NCI-H2227 (cell line): ENCODE measurements around the gene SLC2A13.
A peak's percentile ranks its signal among the peaks of the same experiment; 100 is the strongest.
"Not testable (repeated sequence)": the region's sequence is repeated elsewhere in the genome, so short reads cannot be mapped to it uniquely, and the experiment has no call there.

Experiments used
- DNase-seq: peaks from one replicate; lab custom pipeline; 2025; ENCODE audit not compliant: unreplicated experiment; lab: John Stamatoyannopoulos, UW

SLC2A13 gene

DNA sequence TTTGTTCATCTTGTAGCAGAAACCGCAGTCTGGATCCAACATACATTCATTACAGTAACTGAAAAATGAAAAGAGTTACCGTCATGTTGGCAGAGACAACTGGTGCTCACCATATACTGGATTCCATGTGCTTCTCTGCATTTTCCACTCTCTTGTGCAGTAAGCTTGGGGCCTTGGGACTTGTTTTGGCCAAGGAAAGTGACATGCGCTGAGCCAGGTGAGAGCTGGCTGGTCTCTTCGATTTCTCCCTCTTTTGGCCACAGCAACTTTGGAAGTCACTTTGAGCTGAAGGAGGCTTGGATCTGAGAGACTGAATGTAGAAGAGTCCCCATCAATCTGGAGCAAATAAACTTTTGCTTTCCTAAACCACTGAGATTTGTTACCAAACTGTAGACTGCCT lies 275.7 kb downstream of the SLC2A13 start:
- no peak for DNase-seq

DNA sequence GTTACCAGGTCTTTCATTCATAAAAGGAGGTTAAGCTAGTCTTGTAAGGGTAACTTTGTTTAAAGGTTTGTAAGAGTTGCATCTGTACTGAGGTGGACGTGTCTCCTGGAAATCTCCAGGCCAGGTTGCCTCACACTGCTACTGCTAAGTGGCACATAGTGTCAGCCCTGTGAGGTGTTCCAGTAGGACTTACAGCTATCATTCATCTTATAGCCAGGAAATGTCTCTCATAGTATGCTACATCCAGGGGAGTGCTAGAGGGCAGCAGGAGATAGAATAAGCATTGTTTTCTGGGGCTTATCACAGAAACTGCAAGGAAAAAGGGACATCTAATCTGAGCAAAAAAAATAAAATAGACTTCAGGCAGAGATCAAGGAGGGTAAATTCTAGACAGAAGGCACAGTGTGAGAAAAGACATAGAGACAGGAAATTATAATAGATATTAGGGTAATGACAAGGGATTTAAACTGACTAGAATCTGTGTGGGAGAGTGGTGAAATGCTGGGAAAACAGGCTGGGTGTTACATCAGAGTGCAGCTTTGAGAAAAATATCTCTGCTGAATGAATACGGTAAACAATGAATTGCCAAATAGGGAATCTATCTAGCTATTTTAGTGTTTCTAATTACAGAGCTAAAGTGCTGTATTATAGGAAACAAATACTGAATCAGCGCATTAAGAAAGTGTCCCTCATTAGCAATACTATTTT lies 281.2 kb downstream of the SLC2A13 start:
- no peak for DNase-seq

DNA sequence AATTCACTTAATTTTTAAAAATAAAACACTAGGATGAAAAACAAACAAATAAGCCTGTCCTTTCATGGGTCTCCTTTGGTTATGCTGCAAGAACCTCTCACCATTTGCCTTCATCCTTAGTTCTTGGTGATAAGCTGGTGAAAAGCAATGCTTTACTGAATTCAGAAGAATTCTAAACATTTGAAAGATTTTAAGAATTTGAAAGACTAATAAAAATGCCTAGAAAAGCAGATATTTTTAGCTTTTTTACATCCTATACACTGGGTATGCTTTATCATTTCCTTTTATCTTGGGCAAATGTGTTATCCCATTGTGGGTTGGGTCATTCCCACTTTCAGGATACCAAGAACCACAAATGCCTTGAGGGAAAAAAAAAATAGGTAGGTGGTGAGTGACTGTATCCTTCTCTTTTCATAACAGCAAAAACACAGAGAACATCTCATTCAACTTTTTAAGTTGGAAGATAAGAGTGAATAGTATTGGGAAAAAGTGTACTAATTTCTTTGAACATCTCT lies 289.2 kb downstream of the SLC2A13 start:
- no peak for DNase-seq

DNA sequence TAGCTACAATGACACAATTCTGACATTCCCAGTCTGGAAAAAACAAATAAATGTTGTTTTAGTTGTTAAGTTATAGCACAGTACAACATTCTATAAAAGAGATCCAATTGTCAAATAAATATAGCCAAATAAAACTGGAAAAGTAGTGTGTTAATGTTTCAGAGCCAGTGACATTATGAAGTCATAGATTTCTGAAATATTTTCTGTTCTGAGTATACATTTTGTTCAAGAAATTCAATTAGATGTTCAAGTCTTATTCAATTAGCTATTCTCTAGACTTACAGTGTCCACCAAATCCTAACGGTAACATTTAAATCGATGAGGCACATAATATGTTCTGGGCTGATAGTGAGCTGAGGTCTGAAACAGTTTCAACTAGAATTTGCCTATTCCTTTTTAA lies 290.1 kb downstream of the SLC2A13 start:
- DNase-seq, result no peak

DNA sequence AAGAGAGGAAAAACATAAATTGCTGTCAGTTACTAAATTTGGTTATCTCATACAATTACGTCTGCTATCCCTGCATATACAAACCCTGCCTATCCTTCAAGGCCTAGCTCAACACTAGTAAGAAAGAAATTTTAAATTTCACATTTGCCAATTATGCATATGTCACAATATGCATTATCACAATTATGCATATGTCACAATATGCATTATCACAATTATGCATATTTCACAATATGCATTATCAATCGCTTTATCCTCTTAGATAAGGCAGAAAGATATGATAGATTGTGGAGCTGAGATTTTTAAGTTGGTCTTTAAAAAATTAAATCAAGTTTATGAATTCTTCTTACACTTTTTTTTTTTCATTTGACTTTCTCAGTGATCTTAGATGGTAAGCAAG lies 291.3 kb downstream of the SLC2A13 start:
- DNase-seq, result no peak

DNA sequence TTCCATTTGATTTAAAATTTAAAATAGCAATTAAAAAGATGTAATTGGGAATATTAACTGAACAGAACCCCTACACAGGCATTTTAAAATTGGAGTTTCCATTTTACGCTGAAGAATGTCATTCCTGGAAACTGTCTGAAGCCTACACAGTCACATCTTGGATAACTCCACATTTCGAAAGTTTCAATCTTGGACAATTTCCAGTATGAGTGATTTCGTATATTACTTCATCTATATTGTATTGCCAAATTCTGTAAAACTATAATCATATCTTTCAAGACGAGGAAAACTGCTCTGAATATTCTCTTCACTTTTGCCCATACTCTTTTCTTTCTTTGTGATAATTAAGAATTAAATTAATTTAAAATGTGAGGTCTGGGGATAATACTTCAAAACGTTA lies 292.1 kb downstream of the SLC2A13 start:
- no peak for DNase-seq

DNA sequence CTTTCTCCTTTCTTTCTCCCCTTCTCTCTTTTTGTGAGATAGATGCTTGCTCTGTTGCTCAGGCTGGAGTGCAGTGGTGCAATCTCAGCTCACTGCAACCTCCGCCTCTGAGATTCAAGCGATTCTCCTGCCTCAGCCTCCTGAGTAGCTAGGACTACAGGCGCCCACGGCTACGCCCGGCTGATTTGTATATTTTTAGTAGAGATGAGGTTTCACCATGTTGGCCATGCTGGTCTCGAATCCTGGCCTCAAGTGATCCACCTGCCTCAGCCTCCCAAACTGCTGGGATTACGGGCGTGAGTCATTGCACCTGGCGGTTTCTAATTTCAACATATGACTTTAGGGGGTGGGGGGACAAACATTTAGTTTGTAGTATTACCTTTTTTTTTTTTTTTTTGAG lies 293.4 kb downstream of the SLC2A13 start:
- DNase-seq, result not testable (repeated sequence)

DNA sequence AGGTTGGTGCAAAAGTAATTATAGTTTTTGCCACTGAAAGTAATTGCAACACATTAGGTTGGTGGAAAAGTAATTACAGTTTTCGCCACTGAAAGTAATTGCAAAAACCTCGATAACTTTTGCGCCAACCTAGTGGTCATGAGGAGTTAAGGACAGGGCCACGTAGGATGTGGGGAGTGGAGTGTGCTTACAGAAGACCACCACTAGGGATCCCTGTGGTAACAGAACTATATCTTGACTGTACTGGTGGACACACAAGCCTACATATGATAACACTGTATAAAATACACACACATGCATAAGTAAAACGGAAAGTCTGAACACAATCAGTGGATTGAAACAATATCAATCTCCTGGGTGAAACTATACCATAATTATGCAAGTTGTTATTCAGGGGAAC lies 298.8 kb downstream of the SLC2A13 start:
- peak; percentile 36 for DNase-seq

DNA sequence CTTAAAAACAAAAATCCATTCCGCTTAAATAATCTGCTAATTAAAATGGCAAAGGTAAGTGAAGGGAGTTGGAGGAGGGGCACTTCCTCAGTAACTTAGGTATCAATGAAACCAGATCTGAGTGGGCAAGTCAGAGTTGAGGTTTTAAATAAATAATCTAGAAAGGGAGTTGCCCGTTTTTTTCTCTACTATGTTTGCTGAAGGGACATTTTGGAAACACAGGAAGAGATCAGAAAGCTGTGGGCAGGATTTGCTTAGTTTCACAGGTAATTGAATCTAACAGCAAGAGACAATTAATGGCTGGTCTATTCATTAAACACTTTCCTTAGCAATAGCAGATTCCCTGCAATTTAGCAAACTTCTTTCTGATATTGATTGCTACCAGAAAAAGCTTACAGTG lies 300.2 kb downstream of the SLC2A13 start:
- no peak for DNase-seq

DNA sequence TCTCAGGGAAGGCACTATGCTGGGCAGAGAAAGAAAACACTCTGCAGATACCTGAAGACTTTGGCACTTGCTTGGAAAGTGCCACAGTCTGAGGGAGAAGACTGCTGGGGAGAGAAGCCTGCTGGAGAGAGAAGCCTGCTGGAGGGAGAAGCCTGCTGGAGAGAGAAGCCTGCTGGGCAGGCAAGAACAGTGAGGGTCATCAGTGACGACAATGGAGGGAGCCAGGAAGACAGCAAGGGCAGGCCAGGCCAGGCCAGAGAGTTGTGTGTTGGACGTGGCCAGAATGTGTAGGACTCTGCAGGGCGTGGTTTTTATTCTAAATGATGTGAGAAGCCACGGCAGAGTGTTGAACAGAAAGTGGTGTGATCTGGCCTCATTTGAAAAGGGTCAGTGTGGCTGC lies 301.0 kb downstream of the SLC2A13 start:
- no peak for DNase-seq

DNA sequence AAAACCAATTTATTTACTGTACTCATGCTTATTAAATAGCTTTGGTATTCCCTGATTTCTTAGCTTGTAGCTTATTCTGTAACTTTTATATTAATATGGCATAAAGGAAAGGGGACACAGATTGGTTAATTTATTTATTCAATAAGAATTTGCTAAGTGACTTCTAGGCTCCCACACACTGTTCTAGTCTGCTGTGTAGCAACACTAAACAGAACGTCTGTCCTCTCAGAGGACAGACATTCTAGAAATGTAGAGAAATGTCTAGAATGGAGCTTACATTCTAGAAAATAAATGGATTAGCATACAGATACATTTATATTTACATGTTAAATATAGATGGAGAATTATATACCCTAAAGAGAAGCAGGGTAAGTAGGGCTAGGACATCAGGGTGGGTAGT lies 301.4 kb downstream of the SLC2A13 start:
- no peak for DNase-seq

DNA sequence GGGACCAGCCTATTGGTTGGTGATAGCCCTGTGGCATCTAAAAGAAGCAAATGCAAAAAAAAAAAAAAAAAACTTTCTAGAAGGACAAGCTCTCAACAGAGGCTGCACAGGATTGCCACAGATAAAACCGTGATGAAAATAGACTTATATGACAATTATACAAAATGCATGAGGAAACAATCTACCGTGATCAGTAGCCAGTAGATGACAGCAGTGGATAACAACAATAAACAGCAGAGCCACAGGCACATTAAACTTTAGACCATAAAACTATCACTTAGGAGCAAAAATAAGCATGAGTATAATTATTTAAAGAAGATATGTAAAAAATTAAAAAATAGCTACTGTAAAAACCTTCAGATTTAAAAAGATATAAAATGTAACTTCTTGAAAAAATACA lies 302.7 kb downstream of the SLC2A13 start:
- DNase-seq, result no peak

DNA sequence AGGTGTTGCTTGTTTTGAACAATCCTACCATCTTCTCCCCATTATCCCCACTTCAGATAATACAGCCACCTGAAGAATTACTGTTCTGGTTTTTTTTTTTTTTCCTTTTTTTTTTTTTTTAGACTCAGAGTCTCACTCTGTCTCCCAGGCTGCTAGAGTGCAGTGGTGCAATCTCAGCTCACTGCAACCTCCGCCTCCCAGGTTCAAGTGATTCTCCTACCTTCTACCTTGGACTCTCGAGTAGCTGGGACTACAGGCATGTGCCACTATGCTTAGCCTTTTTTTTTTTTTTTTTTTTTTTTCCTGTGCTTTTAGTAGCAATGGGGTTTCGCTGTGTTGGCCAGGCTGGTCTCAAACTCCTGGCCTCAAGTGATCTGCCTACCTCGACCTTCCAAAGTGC lies 306.9 kb downstream of the SLC2A13 start:
- no peak for DNase-seq

DNA sequence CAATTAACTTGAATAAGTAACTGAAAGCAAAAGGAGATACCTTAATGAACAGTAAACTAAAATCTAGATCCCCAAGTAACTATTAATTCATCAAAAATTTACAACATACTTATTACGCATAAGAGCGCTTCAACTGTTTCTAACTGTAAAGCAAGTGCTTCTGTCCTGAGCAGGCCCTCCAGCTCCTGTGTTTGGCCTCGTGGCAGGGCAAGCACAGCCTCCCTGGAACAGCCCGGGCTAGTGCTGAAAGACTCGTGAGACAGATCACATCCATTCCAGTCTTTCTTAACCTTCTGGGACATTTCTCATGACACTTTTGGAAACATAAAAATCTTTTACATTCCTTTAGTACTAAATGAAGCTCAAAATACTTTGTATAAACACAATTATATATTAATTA lies 307.5 kb downstream of the SLC2A13 start:
- no peak for DNase-seq

DNA sequence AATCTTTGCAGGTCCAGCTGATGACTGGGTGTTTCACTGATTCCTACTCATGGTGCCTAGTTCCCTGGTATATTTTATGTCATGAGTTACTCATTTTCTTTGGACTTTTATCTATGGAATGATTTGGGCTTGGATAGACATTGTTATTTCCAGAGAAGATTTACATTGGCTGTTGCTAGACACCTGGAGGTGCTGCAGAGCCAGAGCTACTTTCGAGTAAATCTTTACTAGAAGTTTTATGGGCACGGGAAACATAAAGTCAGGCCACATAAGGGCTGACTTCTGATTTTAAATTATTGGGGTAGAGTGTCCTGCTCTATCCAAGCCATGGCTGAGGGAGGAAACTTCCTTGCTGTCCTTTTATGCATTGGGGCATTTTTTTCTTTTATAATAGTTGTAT lies 310.4 kb downstream of the SLC2A13 start:
- no peak for DNase-seq

DNA sequence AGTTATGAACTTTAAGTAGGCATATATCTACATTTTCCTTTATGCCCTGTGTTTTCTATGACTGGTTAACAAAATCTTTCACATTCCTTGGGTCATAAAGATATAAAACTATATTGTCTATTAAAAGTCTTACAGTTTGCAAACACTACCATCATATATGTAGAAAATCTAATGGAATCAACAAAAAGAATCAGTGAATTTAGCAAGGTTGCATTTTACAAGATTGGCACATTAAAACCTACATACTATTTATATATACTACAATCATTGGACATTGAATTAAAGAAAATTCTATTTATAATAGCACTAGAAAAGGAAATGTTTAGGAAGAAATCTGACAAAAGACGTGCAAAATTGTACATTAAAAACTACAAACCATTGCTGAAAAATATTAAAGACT lies 312.9 kb downstream of the SLC2A13 start:
- DNase-seq, result no peak

DNA sequence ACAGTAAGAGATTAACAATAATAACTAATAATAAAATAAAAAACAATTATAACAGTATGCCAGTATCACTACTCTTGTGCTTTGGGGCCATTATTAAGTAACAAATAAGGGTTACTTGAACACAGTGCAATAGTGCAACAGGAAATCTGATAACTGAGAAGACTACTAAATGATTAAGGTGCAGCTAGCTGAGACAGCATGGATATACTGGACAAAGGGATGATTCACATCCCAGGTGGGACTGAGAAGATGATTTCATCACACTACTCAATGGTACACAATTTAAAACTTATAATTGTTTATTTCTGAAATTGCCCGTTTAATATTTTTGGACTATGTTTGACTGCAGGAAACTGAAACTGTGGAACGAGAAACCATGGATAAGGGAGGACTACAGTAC lies 317.6 kb downstream of the SLC2A13 start:
- no peak for DNase-seq

DNA sequence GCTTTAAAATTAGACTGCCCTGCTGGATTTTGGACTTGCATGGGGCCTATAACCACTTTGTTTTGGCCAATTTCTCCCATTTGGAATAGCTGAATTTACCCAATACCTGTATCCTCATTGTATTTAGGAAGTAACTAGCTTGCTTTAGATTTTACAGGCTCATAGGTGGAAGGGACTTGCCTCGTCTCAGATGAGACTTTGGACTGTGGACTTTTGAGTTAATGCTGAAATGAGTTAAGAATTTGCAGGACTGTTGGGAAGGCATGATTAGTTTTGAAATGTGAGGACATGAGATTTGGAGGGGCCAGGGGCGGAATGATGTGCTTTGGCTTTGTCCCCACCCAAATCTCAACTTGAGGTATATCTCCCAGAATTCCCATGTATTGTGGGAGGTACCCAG lies 320.1 kb downstream of the SLC2A13 start:
- not testable (repeated sequence) for DNase-seq

DNA sequence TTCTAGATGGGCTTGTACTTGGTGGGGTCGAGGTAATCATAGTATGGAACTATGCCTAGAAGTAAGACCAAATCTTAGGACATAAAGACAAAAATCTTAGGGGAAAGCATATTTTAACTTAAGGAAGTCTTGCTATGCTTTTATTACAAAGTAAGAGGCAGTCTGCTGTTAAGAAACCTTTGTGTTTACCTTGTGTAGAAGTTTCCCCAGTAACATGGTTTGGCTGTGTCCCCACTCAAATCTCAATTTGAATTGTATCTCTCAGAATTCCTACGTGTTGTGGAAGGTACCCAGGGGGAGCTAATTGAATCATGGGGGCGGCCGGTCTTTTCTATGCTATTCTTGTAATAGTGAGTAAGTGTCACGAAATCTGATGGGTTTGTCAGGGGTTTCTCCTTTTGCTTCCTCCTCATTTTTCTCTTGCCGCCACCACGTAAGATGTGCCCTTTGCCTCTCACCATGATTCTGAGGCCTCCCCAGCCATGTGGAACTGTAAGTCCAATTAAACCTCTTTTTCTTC lies 323.8 kb downstream of the SLC2A13 start:
- DNase-seq, result no peak

DNA sequence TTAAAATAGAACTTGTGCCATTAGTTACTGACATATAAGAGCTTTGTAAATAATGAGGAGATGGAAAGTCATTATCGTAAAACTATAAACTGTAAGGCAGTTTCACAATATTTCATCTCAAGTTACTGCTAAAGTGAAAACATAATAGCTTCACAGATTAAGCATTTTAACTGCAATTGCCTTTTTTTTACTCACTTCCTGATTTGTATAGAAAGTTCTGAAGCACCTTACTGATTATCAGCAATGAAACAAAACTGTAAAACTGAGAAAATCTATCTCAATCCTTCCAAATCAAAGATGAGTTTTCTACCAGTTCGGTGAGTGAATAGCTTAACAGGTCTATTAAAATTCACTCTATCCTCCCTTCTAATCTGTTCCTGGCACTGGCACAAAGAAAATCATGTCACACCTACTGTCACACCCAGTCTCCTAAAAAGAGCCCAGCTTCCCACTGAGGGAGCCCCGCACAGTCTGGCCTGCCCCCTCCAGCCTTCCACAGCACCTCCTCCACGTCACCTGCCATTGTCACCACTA lies 324.9 kb downstream of the SLC2A13 start:
- DNase-seq, result no peak

DNA sequence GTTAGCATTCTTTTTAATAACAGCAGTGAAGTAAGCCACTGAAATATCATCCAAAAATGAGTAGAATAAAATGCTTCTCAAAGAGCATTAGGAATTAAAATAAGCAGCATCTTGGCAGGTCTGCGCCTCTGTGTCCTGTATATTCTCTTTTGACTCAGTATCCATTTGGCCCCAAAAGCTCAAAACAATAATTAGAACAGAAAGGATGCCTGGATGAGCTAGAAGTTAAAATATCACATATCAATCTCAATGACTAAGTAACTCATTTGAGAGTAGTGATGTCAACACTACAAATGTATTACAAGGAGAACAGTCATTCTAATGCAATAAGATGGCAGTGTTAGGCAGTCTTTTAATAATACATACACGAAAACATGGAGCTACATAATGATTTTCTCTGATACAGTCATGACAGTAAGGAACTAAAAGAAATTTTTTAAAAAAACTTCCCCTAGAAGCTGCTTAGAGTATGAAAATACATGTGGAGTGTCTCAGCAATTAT lies 325.4 kb downstream of the SLC2A13 start:
- no peak for DNase-seq

DNA sequence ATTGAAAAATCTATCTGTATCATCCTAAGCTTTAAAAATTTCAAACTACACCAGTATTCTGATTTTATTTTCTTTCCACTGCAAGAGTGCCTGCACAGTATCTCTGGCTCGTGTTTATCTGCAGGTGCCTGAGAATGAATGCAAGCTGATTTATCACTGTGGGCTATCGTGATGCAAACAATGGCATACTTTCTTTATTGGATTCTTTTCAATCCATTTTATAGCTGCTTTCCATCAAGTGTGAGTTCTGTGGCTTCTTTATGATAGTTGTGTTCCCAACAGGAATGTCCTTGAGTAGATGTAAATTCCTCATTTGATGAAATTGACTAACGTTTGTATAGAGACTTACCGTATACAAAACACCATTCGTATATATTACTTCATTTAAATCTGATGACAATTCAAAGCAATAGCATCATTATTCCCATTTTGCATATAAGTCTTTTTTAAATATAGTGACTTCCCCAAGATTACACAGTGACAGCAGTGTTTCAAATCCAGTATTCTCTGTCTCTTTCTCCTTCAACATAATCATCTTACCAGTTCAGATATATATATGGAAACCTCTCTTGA lies 326.0 kb downstream of the SLC2A13 start:
- no peak for DNase-seq
